Vagina (tissue), 2 donors: ENCODE results near the gene MYLK. TPM values are rescaled to one million over a fixed set of nuclear protein-coding genes. Genes with fewer than 3 reads are reported as not detected.
"Not testable (repeated sequence)": the region's sequence is repeated elsewhere in the genome, so short reads cannot be mapped to it uniquely, and the experiment has no call there.

Source experiments
- DNase-seq, 2 donors: peaks; one replicate each; pipeline ENCODE4 v3.0.0-alpha.2; 2017; ENCODE audit errors: extremely low spot score in 2 of 2
- H3K27ac ChIP-seq: fragments of 200-600 bp; sonication (generic); one replicate; pipeline ENCODE4 v1.5.1; 2019
- H3K27me3 ChIP-seq: fragments of 200-600 bp; sonication (generic); one replicate; pipeline ENCODE4 v1.5.1; 2019
- H3K36me3 ChIP-seq, 2 donors: fragments of 200-600 bp; sonication (generic); one replicate each; pipeline ENCODE4 v1.5.1; 2017 to 2019
- H3K4me1 ChIP-seq: fragments of 200-600 bp; sonication (generic); one replicate; pipeline ENCODE4 v1.5.1; 2019
- H3K4me3 ChIP-seq, 2 donors: fragments of 200-600 bp; sonication (generic); 1 replicate in 1 of 2; 2 replicates in 1 of 2; pipeline ENCODE4 v1.5.1; 2016 to 2019
- H3K9me3 ChIP-seq: fragments of 200-600 bp; sonication (generic); one replicate; pipeline ENCODE4 v1.5.1; 2019
- CTCF ChIP-seq, 3 experiments: fragments of 450-650 bp in 2 of 3; fragments of 200-600 bp in 1 of 3; sonication (generic) in 1 of 3; IDR thresholded peaks; one replicate each; pipeline ENCODE4 v1.5.1; 2017 to 2019; ENCODE audit warnings: antibody characterized with exemption in 3 of 3, mild to moderate bottlenecking in 2 of 3, moderate library complexity in 2 of 3
- POLR2A ChIP-seq, 2 donors: fragments of 450-650 bp; IDR thresholded peaks; one replicate each; pipeline ENCODE4 v1.6.1; 2017; ENCODE audit warnings: antibody characterized with exemption in 2 of 2, mild to moderate bottlenecking in 2 of 2, moderate library complexity in 2 of 2
- POLR2AphosphoS5 ChIP-seq, 2 donors: sonication (generic); formaldehyde crosslinking; IDR thresholded peaks; one replicate each; pipeline ENCODE4 v1.9.0; 2017; ENCODE audit warnings: antibody characterized with exemption in 2 of 2, mild to moderate bottlenecking in 2 of 2, low read depth in 1 of 2; ENCODE audit not compliant: insufficient read depth in 1 of 2
- intact Hi-C: fragments of 100-400 bp; cut with DNase I; formaldehyde crosslinking; loops from one replicate; pipeline ENCODE4 v1.15.1; 2023
- total RNA-seq: library from RNA; depleted of rRNA; stranded (reverse); fragments of >200 nt; gene quantifications from one replicate; pipeline ENCODE4 v1.2.3, GENCODE V29; 2016

Gene MYLK
- total RNA-seq, 1 donor from 2014 or later = 352 TPM

- TF ChIP-seq CTCF (IDR thresholded peaks at IDR 0.05) (no peak), POLR2AphosphoS5 (IDR thresholded peaks at IDR 0.05; ENCODE audit: insufficient read depth in 1 of 2, low read depth in 1 of 2) (no peak), POLR2A (IDR thresholded peaks at IDR 0.05) (no peak)
- Histone ChIP-seq H3K9me3 (no peaks in the 10 kb centered on the region), H3K27ac (no peak overlapping the region), H3K4me1 (peaks cover 4% of the 10 kb centered on the region), H3K4me3 (no peak overlapping the region), H3K27me3 (no peaks in the 10 kb centered on the region), H3K36me3 (no peaks in the 10 kb centered on the region)
- no peak for DNase-seq
- intact Hi-C loops = no loop called here
Measured at GRCh38 chr3:123705488-123706285, 178.4 kb downstream of the MYLK start.

- H3K27me3 ChIP-seq, H3K9me3 ChIP-seq, H3K4me1 ChIP-seq, H3K36me3 ChIP-seq, DNase-seq, H3K27ac ChIP-seq, H3K4me3 ChIP-seq: not testable (repeated sequence)
- intact Hi-C loops = loop anchor here (1.0 to 5.0 kb wide), 2 partner anchors 42 to 51 kb away; no protein-coding TSS in a partner anchor
Measured at GRCh38 chr3:123703663-123704062, 180.5 kb downstream of the MYLK start.

- no peaks in the 10 kb centered on the region for H3K9me3 ChIP-seq
- intact Hi-C loops = loop anchor here (5.0 kb wide), 1 partner anchor 50 kb away; no protein-coding TSS in a partner anchor
- no peak for DNase-seq
- H3K4me1 ChIP-seq = peaks cover 4% of the 10 kb centered on the region
- H3K27me3 ChIP-seq = no peaks in the 10 kb centered on the region
- H3K36me3 ChIP-seq = no peaks in the 10 kb centered on the region
- TF ChIP-seq POLR2A (IDR thresholded peaks at IDR 0.05) (no peak), POLR2AphosphoS5 (IDR thresholded peaks at IDR 0.05; ENCODE audit: insufficient read depth in 1 of 2, low read depth in 1 of 2) (no peak), CTCF (IDR thresholded peaks at IDR 0.05) (no peak)
- no peak overlapping the region for H3K27ac ChIP-seq
- H3K4me3 ChIP-seq = no peak overlapping the region
Measured at GRCh38 chr3:123702720-123703119, 181.4 kb downstream of the MYLK start.

- TF ChIP-seq CTCF (IDR thresholded peaks at IDR 0.05) = peak in 2 of 3 experiments; percentile 36 to 43
- H3K4me1 ChIP-seq, H3K36me3 ChIP-seq, H3K9me3 ChIP-seq, H3K27me3 ChIP-seq, DNase-seq: not testable (repeated sequence)
- Histone ChIP-seq H3K27ac (peak overlapping the region; percentile 26), H3K4me3 (peak overlapping the region; percentile 50 to 58)
- intact Hi-C loops = loop anchor here (5.0 kb wide), 1 partner anchor 50 kb away; no protein-coding TSS in a partner anchor
Measured at GRCh38 chr3:123702057-123702456, 182.1 kb downstream of the MYLK start.

GRCh38 chr3:123700791-123701722 is 183.1 kb downstream of the MYLK start:
- TF ChIP-seq CTCF (IDR thresholded peaks at IDR 0.05) = no peak
- peak in 1 of 2 donors; percentile 4 for TF ChIP-seq POLR2A (IDR thresholded peaks at IDR 0.05)
- peak in 1 of 2 donors; percentile 71 for TF ChIP-seq POLR2AphosphoS5 (IDR thresholded peaks at IDR 0.05; ENCODE audit: insufficient read depth in 1 of 2, low read depth in 1 of 2)
- intact Hi-C loops = loop anchor here (5.0 kb wide), 1 partner anchor 49 kb away; no protein-coding TSS in a partner anchor
- DNase-seq = no peak
- peak overlapping the region; percentile 79 for H3K27ac ChIP-seq
- H3K9me3 ChIP-seq = no peaks in the 10 kb centered on the region
- H3K4me3 ChIP-seq = peak overlapping the region; percentile 50 to 58
- H3K36me3 ChIP-seq = no peaks in the 10 kb centered on the region
- peaks cover 7% of the 10 kb centered on the region for H3K4me1 ChIP-seq
- no peaks in the 10 kb centered on the region for H3K27me3 ChIP-seq
